IMR-90 (cell line): ENCODE results near the gene TMEM223. TPM values are rescaled to one million over a fixed set of nuclear protein-coding genes. Genes with fewer than 3 reads are reported as not detected.
A peak's percentile ranks its signal among the peaks of the same experiment; 100 is the strongest.
"Not testable (repeated sequence)": the region's sequence is repeated elsewhere in the genome, so short reads cannot be mapped to it uniquely, and the experiment has no call there.

Source experiments
- ATAC-seq: fragments of 200-7000 bp; cut with Tn5 transposase; 2 replicates; pipeline ENCODE4 v1.9.1; 2020; ENCODE audit warnings: low read depth, mild to moderate bottlenecking, moderate library complexity
- BruUV-seq: library from RNA; stranded (reverse); fragments of 400-500 nt; replicated peaks from 2 replicates; lab custom pipeline; 2021; lab: Mats Ljungman, UMichigan
- CTCF ChIA-PET: fragments of 300-600 bp; formaldehyde crosslinking; extraction: SDS; loops from one replicate; lab custom pipeline; 2021; ENCODE audit warnings: antibody characterized with exemption; lab: Yijun Ruan, JAX
- POLR2A ChIA-PET: fragments of 300-600 bp; sonication (Branson Sonifier 250); formaldehyde crosslinking; loops from one replicate; lab custom pipeline; 2022; ENCODE audit warnings: antibody characterized with exemption; ENCODE audit not compliant: unreplicated experiment; lab: Charles Lee
- DNase-seq: peaks from one replicate; pipeline ENCODE4 v3.0.0; 2013
- H2AFZ ChIP-seq: replicated peaks from 2 replicates; pipeline ENCODE3; 2013; ENCODE audit warnings: low read length, mild to moderate bottlenecking; ENCODE audit not compliant: poor library complexity
- H2AK5ac ChIP-seq: 2 replicates; pipeline ENCODE4 v1.6.1; 2013; ENCODE audit warnings: low read depth, low read length, inconsistent platforms
- H2AK9ac ChIP-seq: replicated peaks from 2 replicates; pipeline ENCODE3; 2013; ENCODE audit warnings: mild to moderate bottlenecking, low read depth, low read length, moderate library complexity; ENCODE audit not compliant: poor library complexity
- H2BK120ac ChIP-seq: 2 replicates; pipeline ENCODE4 v1.6.1; 2013; ENCODE audit warnings: low read depth, low read length, inconsistent platforms
- H2BK15ac ChIP-seq: 3 replicates; pipeline ENCODE4 v1.6.1; 2013; ENCODE audit warnings: low read depth, low read length, inconsistent platforms
- H2BK20ac ChIP-seq: 2 replicates; pipeline ENCODE4 v1.6.1; 2013; ENCODE audit warnings: low read depth, mild to moderate bottlenecking, inconsistent platforms, low read length, moderate library complexity
- H2BK5ac ChIP-seq: 2 replicates; pipeline ENCODE4 v1.6.1; 2013; ENCODE audit warnings: mild to moderate bottlenecking, low read depth, low read length, inconsistent platforms; ENCODE audit not compliant: poor library complexity, severe bottlenecking
- H3K14ac ChIP-seq: replicated peaks from 2 replicates; pipeline ENCODE4 v1.6.1; 2013; ENCODE audit warnings: low read depth, low read length, inconsistent platforms
- H3K18ac ChIP-seq: 2 replicates; pipeline ENCODE4 v1.6.1; 2013; ENCODE audit warnings: low read depth, low read length, control low read depth
- H3K23ac ChIP-seq: 2 replicates; pipeline ENCODE4 v1.6.1; 2013; ENCODE audit warnings: low read depth, low read length, inconsistent platforms
- H3K27ac ChIP-seq: 2 replicates; pipeline ENCODE4 v1.5.1; 2013; ENCODE audit warnings: mild to moderate bottlenecking, control low read depth, low read length; ENCODE audit not compliant: insufficient read depth
- H3K27me3 ChIP-seq: 2 replicates; pipeline ENCODE4 v1.6.1; 2013; ENCODE audit warnings: low read length; ENCODE audit not compliant: control insufficient read depth, insufficient read depth
- H3K36me3 ChIP-seq: 2 replicates; pipeline ENCODE4 v1.6.1; 2013; ENCODE audit warnings: low read length, mixed read lengths; ENCODE audit not compliant: control insufficient read depth, insufficient read depth
- H3K4ac ChIP-seq: 2 replicates; pipeline ENCODE4 v1.6.1; 2013; ENCODE audit warnings: low read depth, low read length, inconsistent platforms
- H3K4me1 ChIP-seq: 2 replicates; pipeline ENCODE4 v1.6.1; 2013; ENCODE audit warnings: low read length, mixed read lengths; ENCODE audit not compliant: control insufficient read depth, insufficient read depth
- H3K4me2 ChIP-seq: 2 replicates; pipeline ENCODE4 v1.6.1; 2013; ENCODE audit warnings: low read depth, mild to moderate bottlenecking, control low read depth, low read length, moderate library complexity
- H3K4me3 ChIP-seq: 2 replicates; pipeline ENCODE4 v1.5.1; 2013; ENCODE audit warnings: low read depth, mild to moderate bottlenecking, control low read depth, low read length, moderate library complexity; ENCODE audit not compliant: insufficient read depth
- H3K56ac ChIP-seq: 2 replicates; pipeline ENCODE4 v1.6.1; 2013; ENCODE audit warnings: low read length, inconsistent platforms; ENCODE audit not compliant: insufficient read depth; ENCODE audit errors: extremely low read depth
- H3K79me1 ChIP-seq, 2 experiments: 2 replicates each; pipeline ENCODE4 v1.6.1; 2013; ENCODE audit warnings: low read length in 2 of 2, inconsistent platforms in 1 of 2, low read depth in 1 of 2
- H3K9ac ChIP-seq: 2 replicates; pipeline ENCODE4 v1.6.1; 2013; ENCODE audit warnings: low read depth, low read length, control low read depth
- H3K9me1 ChIP-seq: 2 replicates; pipeline ENCODE4 v1.6.1; 2013; ENCODE audit warnings: low read length, inconsistent platforms; ENCODE audit not compliant: insufficient read depth
- H3K9me3 ChIP-seq: 2 replicates; pipeline ENCODE4 v1.6.1; 2013; ENCODE audit warnings: low read length; ENCODE audit not compliant: control insufficient read depth, insufficient read depth
- H4K20me1 ChIP-seq: 2 replicates; pipeline ENCODE4 v1.6.1; 2013; ENCODE audit warnings: low read length, inconsistent platforms; ENCODE audit not compliant: insufficient read depth
- H4K5ac ChIP-seq: 2 replicates; pipeline ENCODE4 v1.6.1; 2013; ENCODE audit warnings: mild to moderate bottlenecking, low read depth, low read length, control low read depth
- H4K8ac ChIP-seq, 2 experiments: 2 replicates each; pipeline ENCODE4 v1.6.1; 2013; ENCODE audit warnings: low read depth in 2 of 2, low read length in 2 of 2, control low read depth in 1 of 2, inconsistent platforms in 1 of 2
- H4K91ac ChIP-seq: 2 replicates; pipeline ENCODE4 v1.6.1; 2013; ENCODE audit warnings: low read depth, low read length, inconsistent platforms; ENCODE audit not compliant: insufficient read depth
- MAZ ChIP-seq: IDR thresholded peaks from 2 replicates; pipeline ENCODE4 v1.6.1; 2012; ENCODE audit warnings: low read depth, mild to moderate bottlenecking, low read length, improper control_type of control experiment, moderate library complexity, borderline replicate concordance
- WGBS, 2 experiments: methylation state at CpG; one replicate each; pipeline versions ENCODE4 v1.1.5 to v1.1.7; 2013; ENCODE audit warnings: missing lambda C conversion rate in 2 of 2; ENCODE audit not compliant: insufficient read length in 1 of 2; ENCODE audit errors: extremely low coverage in 2 of 2; 5-methylcytosine and 5-hydroxymethylcytosine counted together
- dilution Hi-C: fragments of 300-500 bp; cut with HindIII; formaldehyde crosslinking; loops from one replicate; pipeline ENCODE4 v1.14.3; 2018; ENCODE audit warnings: low sequenced_read_pairs; ENCODE audit not compliant: unreplicated experiment
- in situ Hi-C: fragments of 300-500 bp; cut with MboI; formaldehyde crosslinking; loops from 3 replicates; pipeline ENCODE4 v1.14.3; 2019; ENCODE audit warnings: low sequenced_read_pairs, inconsistent platforms, mixed read lengths
- intact Hi-C: fragments of 100-400 bp; cut with micrococcal nuclease; formaldehyde crosslinking; loops from 2 replicates; pipeline ENCODE4 v1.10.0; 2022
- polyA plus RNA-seq, 3 experiments: library from polyadenylated mRNA; depleted of rRNA; stranded (reverse); fragments of >200 nt; gene quantifications; 2 replicates each; pipeline ENCODE4 v1.2.3, GENCODE V29; 2012; ENCODE audit warnings: low replicate concordance in 1 of 3
- total RNA-seq: library from RNA; depleted of rRNA; stranded (reverse); fragments of >200 nt; gene quantifications from 2 replicates; pipeline ENCODE4 v1.2.3, GENCODE V29; 2012
- TF ChIP-seq, protein P1 (sequence below): conservative IDR thresholded peaks from 2 replicates; pipeline ENCODE4 v1.5.1; 2012; ENCODE audit warnings: mild to moderate bottlenecking, low read depth, low read length, improper control_type of control experiment

TMEM223 gene
- total and polyA plus RNA-seq, 2 of the 4 experiments (the other 2 are of a cell fraction): 9.7 to 15.7 TPM

DNA sequence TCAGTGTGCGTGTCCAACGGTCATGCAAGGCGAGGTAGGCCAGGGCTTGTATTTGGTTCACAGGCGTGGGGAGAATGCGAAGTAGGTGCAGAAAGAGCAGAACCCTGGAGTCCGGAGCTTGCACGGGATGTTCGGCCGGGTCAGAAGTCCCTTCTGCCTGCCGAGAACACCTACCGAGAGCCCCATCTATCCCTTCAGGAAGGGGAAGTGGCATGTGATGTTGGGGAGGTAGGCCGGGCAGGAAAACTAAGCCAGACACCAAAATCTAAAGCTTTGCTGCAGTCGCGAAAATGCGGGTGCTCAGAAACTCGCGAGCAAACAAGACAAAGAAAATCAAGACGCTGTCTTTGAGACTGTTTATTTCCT, 21.0 kb downstream of the TMEM223 start:
- Histone ChIP-seq H3K9ac (peak overlapping the region; percentile 71), H3K4me1 (peaks cover 3% of the 10 kb centered on the region), H3K14ac (peak overlapping the region; percentile 80), H2BK15ac (no peak overlapping the region; the same call in 2 of the 3 replicates), H2BK120ac (peak overlapping the region; percentile 22), H3K36me3 (peaks cover 11% of the 10 kb centered on the region), H3K4me2 (peak overlapping the region; percentile 72), H2AK9ac (peak overlapping the region; percentile 77), H3K27me3 (no peaks in the 10 kb centered on the region), H4K8ac (peak overlapping the region; percentile 93 to 97), H4K91ac (peak overlapping the region; percentile 77), H2BK20ac (no peak overlapping the region), H2BK5ac (peak overlapping the region; percentile 65), H3K27ac (peak overlapping the region; percentile 72), H4K5ac (peak overlapping the region; percentile 97), H3K4me3 (peak overlapping the region; percentile 30), H2AFZ (peak overlapping the region; percentile 94), H3K9me3 (no peaks in the 10 kb centered on the region), H3K56ac (peak overlapping the region; percentile 91), H3K79me1 (peaks cover 8 to 31% of the 10 kb centered on the region in 2 experiments), H2AK5ac (peak overlapping the region; percentile 85), H3K4ac (peak overlapping the region; percentile 88), H3K9me1 (0 out of 2 replicates have a peak, but pooled peaks cover 3% of the 10 kb centered on the region), H4K20me1 (no peaks in the 10 kb centered on the region), H3K18ac (peak overlapping the region; percentile 17; the same call in 1 of the 2 replicates), H3K23ac (peak overlapping the region; percentile 46)
- dilution Hi-C loops: no loop called here
- ChIA-PET CTCF (interaction anchor here (0.9 to 3.8 kb wide), 2 partner anchors 9 to 16 kb away, joined by 5 to 26 read pairs; partner anchors contain the start of gene TMEM179B), POLR2A (interaction anchor here (1.0 kb wide), 1 partner anchor 17 kb away, joined by 3 read pairs; the partner anchor contains the start of gene ZBTB3)
- peak; percentile 7 for ATAC-seq
- intact Hi-C loops: no loop called here
- TF ChIP-seq MAZ: no peak
- TF ChIP-seq, protein P1, sequence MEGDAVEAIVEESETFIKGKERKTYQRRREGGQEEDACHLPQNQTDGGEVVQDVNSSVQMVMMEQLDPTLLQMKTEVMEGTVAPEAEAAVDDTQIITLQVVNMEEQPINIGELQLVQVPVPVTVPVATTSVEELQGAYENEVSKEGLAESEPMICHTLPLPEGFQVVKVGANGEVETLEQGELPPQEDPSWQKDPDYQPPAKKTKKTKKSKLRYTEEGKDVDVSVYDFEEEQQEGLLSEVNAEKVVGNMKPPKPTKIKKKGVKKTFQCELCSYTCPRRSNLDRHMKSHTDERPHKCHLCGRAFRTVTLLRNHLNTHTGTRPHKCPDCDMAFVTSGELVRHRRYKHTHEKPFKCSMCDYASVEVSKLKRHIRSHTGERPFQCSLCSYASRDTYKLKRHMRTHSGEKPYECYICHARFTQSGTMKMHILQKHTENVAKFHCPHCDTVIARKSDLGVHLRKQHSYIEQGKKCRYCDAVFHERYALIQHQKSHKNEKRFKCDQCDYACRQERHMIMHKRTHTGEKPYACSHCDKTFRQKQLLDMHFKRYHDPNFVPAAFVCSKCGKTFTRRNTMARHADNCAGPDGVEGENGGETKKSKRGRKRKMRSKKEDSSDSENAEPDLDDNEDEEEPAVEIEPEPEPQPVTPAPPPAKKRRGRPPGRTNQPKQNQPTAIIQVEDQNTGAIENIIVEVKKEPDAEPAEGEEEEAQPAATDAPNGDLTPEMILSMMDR: no peak
- in situ Hi-C loops: no loop called here
- no peak for DNase-seq
- no CpG with 5 or more reads among the region's 18 CpGs for WGBS, 2 experiments
- BruUV-seq: no TSS peak

DNA sequence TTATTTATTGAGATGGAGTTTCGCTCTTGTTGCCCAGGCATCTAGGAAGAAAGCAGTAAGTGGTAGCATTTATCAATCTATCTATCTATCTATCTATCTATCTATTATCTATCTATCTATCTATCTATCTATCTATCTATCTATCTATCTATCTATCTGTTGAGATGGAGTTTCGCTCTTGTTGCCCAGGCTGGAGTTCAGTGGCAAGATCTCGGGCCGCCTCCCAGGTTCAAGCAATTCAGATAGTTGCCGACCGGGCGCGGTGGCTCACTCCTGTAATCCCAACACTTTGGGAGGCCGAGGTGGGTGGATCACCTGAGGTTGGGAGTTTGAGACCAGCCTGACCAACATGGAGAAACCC, 31.0 kb downstream of the TMEM223 start:
- H3K23ac ChIP-seq, H3K9ac ChIP-seq, H3K36me3 ChIP-seq, H4K8ac ChIP-seq, H2BK120ac ChIP-seq, H3K56ac ChIP-seq, H3K4ac ChIP-seq, BruUV-seq, H3K4me1 ChIP-seq, H2AK9ac ChIP-seq, H2BK5ac ChIP-seq, H3K18ac ChIP-seq, H3K9me1 ChIP-seq, H3K14ac ChIP-seq, in situ Hi-C loops, H3K27me3 ChIP-seq, H2BK15ac ChIP-seq, dilution Hi-C loops, H4K20me1 ChIP-seq, H3K27ac ChIP-seq, ATAC-seq, H3K9me3 ChIP-seq, H2BK20ac ChIP-seq, H4K91ac ChIP-seq, H3K4me3 ChIP-seq, DNase-seq, H4K5ac ChIP-seq: not testable (repeated sequence)
- peak overlapping the region; percentile 44; the same call in 1 of the 2 replicates for H2AK5ac ChIP-seq
- intact Hi-C loops: loop anchor here (5.0 kb wide), 1 partner anchor 34 kb away; the partner anchor contains the start of genes HNRNPUL2 and TTC9C
- ChIA-PET CTCF (interaction anchor here (0.7 to 1.0 kb wide), 2 partner anchors 8 to 87 kb away, joined by 3 to 5 read pairs; no protein-coding TSS in a partner anchor), POLR2A (interaction anchor here (1.0 kb wide), 1 partner anchor 11 kb away, joined by 5 read pairs; the partner anchor contains the start of gene TAF6L)
- peak overlapping the region; percentile 81 for H2AFZ ChIP-seq
- peaks cover 19 to 26% of the 10 kb centered on the region in 2 experiments for H3K79me1 ChIP-seq
- H3K4me2 ChIP-seq: 0 out of 2 replicates have a peak overlapping the region, but pooled peaks have one; percentile 28
- no CpG with 5 or more reads among the region's 9 CpGs for WGBS, 2 experiments
